Heart right ventricle (tissue), 16 donors: Measurements from ENCODE around the gene KCNE4. TPM values are rescaled to one million over a fixed set of nuclear protein-coding genes. Genes with fewer than 3 reads are reported as not detected.

Experiments
- ATAC-seq, 8 donors: fragments of 200-7000 bp; cut with Tn5 transposase; one replicate each; pipeline ENCODE4 v1.9.1; 2020; ENCODE audit warnings: mild to moderate bottlenecking in 8 of 8, moderate library complexity in 8 of 8, moderate number of reproducible peaks in 1 of 8
- DNase-seq, 2 donors: peaks; one replicate each; pipeline ENCODE4 v3.0.0-alpha.2; 2020
- H3K27ac ChIP-seq, 10 donors: fragments of 200-600 bp; sonication (generic) in 2 of 10; one replicate each; pipeline versions ENCODE4 v1.5.0 to v1.8.0; 2020 to 2022; ENCODE audit warnings: mild to moderate bottlenecking in 3 of 10
- H3K27me3 ChIP-seq, 7 donors: fragments of 200-600 bp; one replicate each; pipeline ENCODE4 v1.8.0; 2021 to 2022; ENCODE audit warnings: mild to moderate bottlenecking in 2 of 7
- H3K36me3 ChIP-seq, 9 donors: fragments of 200-600 bp; sonication (generic) in 1 of 9; one replicate each; pipeline versions ENCODE4 v1.5.0 to v1.8.0; 2020 to 2022; ENCODE audit warnings: mild to moderate bottlenecking in 2 of 9
- H3K4me1 ChIP-seq, 9 donors: fragments of 200-600 bp; sonication (generic) in 1 of 9; one replicate each; pipeline versions ENCODE4 v1.5.0 to v1.8.0; 2020 to 2022; ENCODE audit warnings: mild to moderate bottlenecking in 4 of 9
- H3K4me3 ChIP-seq, 10 donors: fragments of 200-600 bp; sonication (generic) in 2 of 10; one replicate each; pipeline versions ENCODE4 v1.5.0 to v1.8.0; 2020 to 2022; ENCODE audit warnings: mild to moderate bottlenecking in 7 of 10, moderate library complexity in 2 of 10
- H3K9me3 ChIP-seq, 11 donors: fragments of 200-600 bp in 10 of 11; sonication (generic) in 2 of 11; one replicate each; pipeline versions ENCODE4 v1.5.0 to v1.8.0; 2013 to 2022; ENCODE audit warnings: mild to moderate bottlenecking in 2 of 11, control low read depth in 1 of 11, moderate library complexity in 1 of 11
- WGBS, 2 donors: extraction: QIAGEN DNeasy Blood & Tissue Kit; methylation state at CpG; one replicate each; pipeline ENCODE4 v1.1.7; 2013; ENCODE audit warnings: inconsistent platforms in 1 of 2; 5-methylcytosine and 5-hydroxymethylcytosine counted together
- intact Hi-C, 10 donors: fragments of 100-400 bp; cut with DNase I; formaldehyde crosslinking; loops; one replicate each; pipeline versions ENCODE4 v1.11.1 to v1.14.2; 2022
- polyA plus RNA-seq, 2 donors: library from polyadenylated mRNA; stranded (reverse); fragments of 200-250 nt; gene quantifications; one replicate each; pipeline ENCODE4 v1.2.3, GENCODE V29; 2013
- total RNA-seq, 10 donors: library from RNA; stranded (reverse); fragmentation: NEBNext Ultra II Directional in 3 of 10; extraction: Animal tissue kit (Norgen Biotek cat#: 25700) in 3 of 10; gene quantifications; one replicate each; pipeline versions ENCODE4 v1.2.1 to v1.2.4, GENCODE V29; 2021 to 2023
- TF ChIP-seq, protein P1 (sequence below), 9 donors: fragments of 200-600 bp; sonication (generic) in 2 of 9; IDR thresholded peaks; one replicate each; pipeline versions ENCODE4 v1.5.0 to v1.8.0; 2021 to 2022; ENCODE audit warnings: antibody characterized with exemption in 9 of 9, mild to moderate bottlenecking in 5 of 9, moderate library complexity in 1 of 9
- donor health status: Arrhythmogenic right ventricular cardiomyopathy.
- donor health status: ischemic (EF 13 %, LVEDD 7.1; RV severe dilation, severe dysfunction).
- donor health status: healthy with polysubstance abuse.
- donor health status: DM: no; HTN: yes; CAD: no.
- donor health status: DM: no; HTN: no; CAD: no.
- donor health status: ischemic (EF 25% LVEDD 6.9; RV normal size, moderate dysfunction).
- donor health status: ischemic (EF 25% LVEDD 5.7; RV mildly dilated, moderate dysfunction).
- donor health status: healthy.
- donor health status: DM: yes; HTN: yes; CAD: no.
- donor health status: Ischemic cardiomyopathy.
- donor health status: ischemic (EF 35%, LVEDD 5.7; RV mildly dilated, moderate dysfunction).
- donor health status: nonischemic (EF 11% LVEDD 7.7; RV severe dilation, severe dysfunction).
- donor health status: DM: yes; HTN: yes; CAD: no.
- donor health status: PGD.
- donor health status: ischemic (EF 29% LVEDD 5.4; RV normal size, mild dysfunction).
- donor health status: nonischemic (EF 23%, LVEDD 6.1; RV moderate dilation, normal function).

The KCNE4 gene
- total and polyA plus RNA-seq, 12 donors: 0.28 to 5.2 (median 1.4) TPM

DNA sequence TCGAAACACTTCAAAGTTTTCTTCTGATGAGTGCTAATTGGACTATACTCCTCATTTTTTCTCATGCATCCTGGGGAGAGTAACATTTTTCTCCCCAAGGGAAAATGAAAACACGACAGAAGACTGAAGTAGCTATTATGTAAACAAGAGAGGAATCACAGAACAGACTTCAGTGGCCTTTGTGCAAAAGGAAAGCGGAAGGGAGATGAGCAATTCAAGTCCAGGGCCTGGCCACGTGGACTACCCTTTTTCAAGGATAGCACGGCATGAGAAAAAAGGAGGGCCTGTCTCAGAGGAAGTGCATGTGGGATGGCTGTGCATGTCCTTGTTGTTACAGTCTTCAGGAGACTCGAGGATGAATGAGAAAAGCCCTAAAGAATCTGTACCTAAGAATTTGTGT is 43.8 kb upstream of the KCNE4 start:
- Histone ChIP-seq H3K27me3 (no peaks in the 10 kb centered on the region), H3K36me3 (no peaks in the 10 kb centered on the region), H3K27ac (peak overlapping the region in 3 of 10 donors; percentile 10 to 33 (median 32)), H3K4me1 (no peaks in the 10 kb centered on the region), H3K9me3 (no peaks in the 10 kb centered on the region), H3K4me3 (no peak overlapping the region)
- peak; percentile 12 to 34 for DNase-seq
- intact Hi-C loops: no loop called here
- TF ChIP-seq, protein P1, sequence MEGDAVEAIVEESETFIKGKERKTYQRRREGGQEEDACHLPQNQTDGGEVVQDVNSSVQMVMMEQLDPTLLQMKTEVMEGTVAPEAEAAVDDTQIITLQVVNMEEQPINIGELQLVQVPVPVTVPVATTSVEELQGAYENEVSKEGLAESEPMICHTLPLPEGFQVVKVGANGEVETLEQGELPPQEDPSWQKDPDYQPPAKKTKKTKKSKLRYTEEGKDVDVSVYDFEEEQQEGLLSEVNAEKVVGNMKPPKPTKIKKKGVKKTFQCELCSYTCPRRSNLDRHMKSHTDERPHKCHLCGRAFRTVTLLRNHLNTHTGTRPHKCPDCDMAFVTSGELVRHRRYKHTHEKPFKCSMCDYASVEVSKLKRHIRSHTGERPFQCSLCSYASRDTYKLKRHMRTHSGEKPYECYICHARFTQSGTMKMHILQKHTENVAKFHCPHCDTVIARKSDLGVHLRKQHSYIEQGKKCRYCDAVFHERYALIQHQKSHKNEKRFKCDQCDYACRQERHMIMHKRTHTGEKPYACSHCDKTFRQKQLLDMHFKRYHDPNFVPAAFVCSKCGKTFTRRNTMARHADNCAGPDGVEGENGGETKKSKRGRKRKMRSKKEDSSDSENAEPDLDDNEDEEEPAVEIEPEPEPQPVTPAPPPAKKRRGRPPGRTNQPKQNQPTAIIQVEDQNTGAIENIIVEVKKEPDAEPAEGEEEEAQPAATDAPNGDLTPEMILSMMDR (IDR thresholded peaks at IDR 0.05): no peak
- WGBS, 2 donors: 49 to 53% methylated on average over 6 of the region's 6 CpGs
- ATAC-seq: peak in 7 of 8 donors; percentile 38 to 84 (median 51)

DNA sequence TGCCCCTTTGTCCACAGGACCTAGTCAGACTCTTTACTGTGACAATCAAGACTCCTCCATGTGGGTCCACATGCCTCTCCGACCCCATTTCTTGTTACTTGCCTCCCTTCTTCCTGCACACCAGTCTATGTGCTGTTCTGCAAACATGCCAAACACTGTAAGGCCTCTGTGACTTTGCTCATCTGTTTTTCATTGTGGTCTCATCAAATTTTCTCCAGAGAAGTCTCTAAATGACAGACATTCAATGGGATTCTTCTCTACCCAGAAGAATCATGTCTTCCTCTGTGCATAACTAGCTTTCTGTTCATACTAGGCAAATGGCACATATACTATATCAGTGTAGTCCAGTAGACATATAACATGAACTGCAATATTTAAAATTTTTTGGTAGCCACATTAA is 43.0 kb upstream of the KCNE4 start:
- intact Hi-C loops: no loop called here
- WGBS, 2 donors: 84 to 88% methylated on average over 1 of the region's 1 CpG
- peak overlapping the region in 3 of 10 donors; percentile 17 to 33 (median 32) for H3K27ac ChIP-seq

DNA sequence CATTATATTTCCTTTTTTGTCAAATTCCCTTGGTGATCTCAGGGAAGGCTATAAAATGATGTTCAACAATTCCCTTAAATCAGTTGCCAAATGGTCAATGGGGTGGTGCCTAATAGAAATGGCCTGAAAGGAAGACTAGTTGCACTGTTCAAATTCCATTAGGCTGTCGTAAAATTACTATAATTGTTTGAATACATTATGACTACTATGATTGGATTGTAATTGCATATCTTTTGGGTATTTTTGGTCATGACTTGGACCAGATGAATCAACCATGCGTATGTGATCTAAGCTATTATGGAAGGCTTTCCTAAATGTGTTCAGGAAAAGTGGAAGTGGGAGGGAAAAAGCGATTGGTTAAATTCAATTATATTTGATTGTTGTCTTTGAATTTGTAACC is 41.3 kb upstream of the KCNE4 start:
- no peak for DNase-seq
- no peak for ATAC-seq
- H3K9me3 ChIP-seq: no peaks in the 10 kb centered on the region
- intact Hi-C loops: no loop called here
- no peak overlapping the region for H3K27ac ChIP-seq
- H3K36me3 ChIP-seq: no peaks in the 10 kb centered on the region
- TF ChIP-seq, protein P1 (IDR thresholded peaks at IDR 0.05): no peak
- no peak overlapping the region for H3K4me3 ChIP-seq
- WGBS, 2 donors: 90 to 92% methylated on average over 3 of the region's 3 CpGs
- no peaks in the 10 kb centered on the region for H3K27me3 ChIP-seq
- H3K4me1 ChIP-seq: no peaks in the 10 kb centered on the region

More for the DNA sequence above, 43.0 kb upstream of the KCNE4 start:
- ATAC-seq (no peak), DNase-seq (no peak)
- TF ChIP-seq, protein P1 (IDR thresholded peaks at IDR 0.05): no peak
- Histone ChIP-seq H3K36me3 (no peaks in the 10 kb centered on the region), H3K9me3 (no peaks in the 10 kb centered on the region), H3K4me1 (no peaks in the 10 kb centered on the region), H3K27me3 (no peaks in the 10 kb centered on the region), H3K4me3 (no peak overlapping the region)

DNA sequence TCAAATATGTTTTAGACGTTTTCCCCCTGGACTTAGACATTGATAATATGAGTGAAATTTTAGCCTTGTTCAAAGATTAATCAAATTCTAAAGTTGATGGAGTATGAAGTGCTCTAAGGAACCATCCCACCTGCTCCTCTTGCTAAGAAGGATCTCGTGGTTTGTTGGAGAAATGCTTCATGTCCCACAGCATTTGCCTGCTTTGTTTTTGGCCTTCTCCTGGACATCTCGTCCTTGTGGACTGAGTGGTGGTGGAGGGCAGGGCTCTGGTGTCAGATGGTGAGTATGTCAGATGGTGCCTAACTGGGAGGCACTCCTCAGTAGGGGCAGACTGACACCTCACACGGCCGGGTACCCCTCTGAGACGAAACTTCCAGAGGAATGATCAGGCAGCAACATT is 39.7 kb upstream of the KCNE4 start:
- no peak overlapping the region for H3K4me3 ChIP-seq
- H3K27ac ChIP-seq: no peak overlapping the region
- TF ChIP-seq, protein P1 (IDR thresholded peaks at IDR 0.05): no peak
- no peaks in the 10 kb centered on the region for H3K27me3 ChIP-seq
- no peaks in the 10 kb centered on the region for H3K4me1 ChIP-seq
- H3K36me3 ChIP-seq: no peaks in the 10 kb centered on the region
- intact Hi-C loops: no loop called here
- no peaks in the 10 kb centered on the region for H3K9me3 ChIP-seq
- ATAC-seq: no peak
- DNase-seq: no peak
- 68 to 75% methylated on average over 6 of the region's 6 CpGs for whole genome bisulfite sequencing, 2 donors
